GM21423 (cell line): Measurements from ENCODE around the gene KCND2.
A peak's percentile ranks its signal among the peaks of the same experiment; 100 is the strongest.
"Not testable (repeated sequence)": the region's sequence is repeated elsewhere in the genome, so short reads cannot be mapped to it uniquely, and the experiment has no call there.

Source experiments
- ATAC-seq: cut with Tn5 transposase; IDR thresholded peaks from one replicate; pipeline ENCODE4 v1.9.1; 2021; ENCODE audit warnings: mild to moderate bottlenecking, moderate library complexity; ENCODE audit not compliant: unreplicated experiment

KCND2 gene

DNA sequence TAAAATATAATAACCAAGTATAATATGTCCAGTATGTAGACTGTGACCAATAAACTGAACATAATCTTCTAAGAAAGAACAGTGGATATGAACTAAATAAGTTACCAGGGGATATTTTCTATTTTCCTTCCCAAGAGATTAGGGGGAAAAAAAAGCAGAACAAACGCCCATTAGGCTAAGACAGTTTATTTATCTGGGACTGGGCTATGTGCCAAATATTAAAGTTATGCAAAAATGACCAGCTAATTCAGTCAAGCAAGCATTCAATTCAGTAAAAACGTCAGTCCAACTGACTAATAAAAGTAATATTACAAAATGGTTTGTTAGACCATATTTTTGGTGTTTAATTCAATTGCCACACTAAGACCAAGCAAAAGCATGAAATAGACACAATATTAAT is 462.8 kb downstream of the KCND2 start:
- ATAC-seq: no peak

DNA sequence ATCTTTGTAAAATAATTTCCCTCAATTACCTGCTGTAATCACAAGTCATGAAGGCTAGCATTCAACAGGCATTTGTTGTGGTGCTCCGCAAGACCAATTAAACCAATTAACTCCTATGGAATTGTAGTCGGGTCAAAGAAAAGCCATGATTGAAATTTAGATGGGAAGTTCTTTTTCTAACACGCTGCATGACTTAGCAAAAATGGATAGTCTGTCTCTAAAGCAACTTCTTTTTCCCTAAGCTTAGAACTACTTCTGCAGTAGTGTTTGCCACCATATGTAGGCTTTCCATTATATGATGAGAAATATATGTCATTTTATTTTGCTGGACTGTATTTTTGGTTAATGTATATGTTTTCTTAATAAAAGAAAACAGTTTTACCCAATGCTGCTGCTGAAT is 465.8 kb downstream of the KCND2 start:
- no peak for ATAC-seq

DNA sequence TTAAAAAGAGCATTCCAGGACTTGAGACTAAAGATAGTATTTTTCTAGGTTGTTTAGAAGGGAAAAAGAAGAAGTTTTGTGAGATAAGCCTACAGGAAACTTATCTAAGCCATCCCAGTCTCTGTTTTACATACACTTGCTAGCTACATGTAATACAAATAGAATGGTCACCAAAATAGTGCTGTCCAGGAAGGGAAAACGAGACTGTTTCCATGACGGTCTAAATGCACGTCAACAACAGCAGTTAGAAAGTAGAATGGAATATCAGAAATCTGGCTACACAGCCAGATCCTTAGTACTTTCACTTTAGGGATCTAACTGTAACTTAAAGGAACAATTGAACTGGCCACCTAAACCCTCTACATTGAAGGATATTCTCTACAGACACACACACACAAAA is 467.4 kb downstream of the KCND2 start:
- no peak for ATAC-seq

DNA sequence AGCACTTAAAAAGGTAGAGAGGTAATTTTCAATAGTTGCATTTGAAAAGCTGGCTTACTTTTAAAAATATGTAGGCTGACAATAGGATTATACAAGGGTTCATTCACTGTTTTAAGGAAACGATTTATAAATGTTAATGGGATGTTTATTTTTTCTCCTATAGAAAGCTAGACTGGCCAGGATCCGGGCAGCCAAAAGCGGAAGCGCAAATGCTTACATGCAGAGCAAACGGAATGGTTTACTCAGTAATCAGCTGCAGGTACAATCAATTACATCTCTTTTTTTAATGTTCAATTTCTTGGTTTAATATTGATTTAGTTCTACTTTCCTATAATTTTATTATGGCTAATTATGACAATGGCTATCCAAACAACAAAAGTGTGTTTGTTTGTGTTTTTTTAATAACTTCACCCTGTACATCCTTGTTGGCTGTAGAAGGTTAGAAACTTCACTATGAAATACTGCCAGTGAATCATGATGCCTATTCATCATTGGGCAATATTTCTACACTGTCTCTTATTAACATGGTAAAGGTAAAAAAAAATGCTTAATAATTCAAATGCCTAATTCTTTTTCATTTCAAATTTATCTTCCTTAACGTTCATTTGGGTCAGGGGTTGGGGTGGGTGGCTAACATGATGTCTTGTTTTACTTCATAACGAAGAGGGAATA is 468.5 kb downstream of the KCND2 start:
- no peak for ATAC-seq

DNA sequence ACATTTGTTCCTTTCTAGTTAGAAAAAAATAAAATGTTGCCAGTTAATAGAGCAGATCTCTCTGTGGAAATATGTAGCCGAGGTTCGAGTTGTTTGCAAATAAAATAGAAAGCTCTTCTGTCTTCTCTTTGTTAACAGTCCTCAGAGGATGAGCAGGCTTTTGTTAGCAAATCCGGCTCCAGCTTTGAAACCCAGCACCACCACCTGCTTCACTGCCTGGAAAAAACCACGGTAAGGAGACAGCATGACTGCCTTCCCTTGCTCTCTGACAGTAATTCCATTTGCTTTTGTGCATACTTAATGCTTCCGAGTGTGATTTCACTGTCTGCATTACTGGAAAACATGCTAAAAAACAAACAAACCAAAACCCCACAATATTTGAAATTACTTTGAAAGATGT is 469.4 kb downstream of the KCND2 start:
- ATAC-seq: no peak

DNA sequence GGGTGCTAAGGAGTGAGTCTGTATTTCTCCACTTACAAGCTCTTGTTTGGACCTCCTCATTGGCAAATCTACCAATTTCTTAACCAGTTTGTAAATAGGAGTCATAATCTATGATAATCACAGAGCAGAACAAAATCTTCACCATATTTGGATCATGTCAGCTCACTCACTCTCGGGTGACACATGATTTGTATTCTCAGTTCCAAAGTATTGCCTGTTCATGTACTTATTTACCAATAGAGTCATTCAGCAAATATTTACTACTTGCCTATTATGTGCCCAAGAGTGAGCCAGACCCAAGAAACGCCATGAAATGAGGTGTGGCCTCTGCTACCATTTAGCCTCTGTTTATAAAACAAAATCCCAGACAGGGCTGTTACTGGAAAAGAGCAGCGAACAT is 470.2 kb downstream of the KCND2 start:
- no peak for ATAC-seq

DNA sequence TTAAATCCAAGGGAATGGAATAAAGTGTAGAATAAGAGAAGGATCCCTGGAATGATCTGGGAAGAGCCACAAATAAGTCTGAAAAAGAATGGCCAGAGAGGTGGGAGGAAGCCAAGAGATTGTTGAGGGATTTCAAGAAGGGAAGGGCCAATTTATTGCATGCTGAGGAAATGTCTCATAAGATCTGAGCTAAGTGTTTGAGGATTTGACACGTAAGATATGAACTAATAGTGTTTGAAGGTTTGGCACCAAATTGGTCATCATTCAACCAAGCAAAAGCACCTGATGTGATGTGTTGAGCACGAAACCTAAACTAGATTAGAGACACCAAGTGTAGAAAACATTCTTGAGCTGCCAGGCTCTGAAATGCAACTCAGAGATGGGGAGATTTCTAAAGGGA is 487.1 kb downstream of the KCND2 start:
- ATAC-seq: no peak

DNA sequence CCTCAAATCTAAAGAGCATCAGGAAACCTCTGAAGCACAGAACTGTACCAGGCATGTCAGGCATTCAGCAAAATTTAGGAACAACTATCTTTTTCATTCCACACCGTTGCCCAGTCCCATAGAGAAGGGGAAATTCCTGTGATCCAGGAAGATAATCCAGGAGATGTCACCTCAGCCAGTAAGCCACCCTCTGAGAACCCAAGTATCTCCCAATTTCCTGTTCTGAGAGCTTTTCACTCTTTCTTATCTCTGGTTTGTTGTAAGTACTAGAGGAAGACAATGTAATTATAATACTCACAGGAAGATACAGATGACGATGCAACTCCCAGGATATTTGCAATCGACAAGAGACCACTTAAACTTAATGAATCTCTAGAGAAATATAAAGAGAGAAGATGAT is 487.9 kb downstream of the KCND2 start:
- ATAC-seq: no peak

DNA sequence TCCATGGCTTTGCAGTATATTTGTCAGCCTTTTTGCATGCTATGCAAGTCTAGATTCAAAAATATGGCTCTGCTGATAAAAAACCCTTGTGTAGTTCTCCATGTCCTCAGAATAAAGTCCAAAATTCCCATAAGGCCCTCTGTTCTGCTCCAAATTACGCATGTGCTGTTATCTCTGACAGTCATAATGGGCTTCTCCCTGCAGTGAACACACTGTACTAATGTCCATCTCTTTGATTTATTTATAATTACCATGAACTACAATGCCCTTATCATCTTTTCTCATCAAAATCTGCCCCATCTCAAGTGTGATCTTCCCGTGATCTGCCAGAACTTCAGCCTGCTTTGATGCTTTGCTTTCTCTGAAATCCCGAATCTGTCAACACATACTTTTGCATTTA is 497.2 kb downstream of the KCND2 start:
- no peak for ATAC-seq

DNA sequence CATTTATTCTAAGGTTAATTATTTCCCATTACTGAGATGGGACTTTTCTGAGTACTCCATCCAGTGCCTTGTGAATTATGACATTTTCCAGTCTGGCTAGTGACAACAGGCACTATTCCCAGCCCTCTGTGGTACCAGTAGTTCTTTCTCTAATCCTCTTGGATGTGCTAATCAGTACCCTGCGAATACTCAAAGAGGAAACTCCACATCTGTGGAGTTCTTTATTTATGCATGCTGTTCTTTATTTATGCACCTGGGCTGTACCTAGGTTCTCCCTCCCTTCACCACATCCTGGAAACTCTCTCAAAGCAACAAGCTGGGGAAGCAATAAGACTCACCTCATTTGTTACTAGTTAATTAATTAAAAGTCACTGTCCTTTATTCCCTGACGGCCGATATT is 501.5 kb downstream of the KCND2 start:
- ATAC-seq: no peak

DNA sequence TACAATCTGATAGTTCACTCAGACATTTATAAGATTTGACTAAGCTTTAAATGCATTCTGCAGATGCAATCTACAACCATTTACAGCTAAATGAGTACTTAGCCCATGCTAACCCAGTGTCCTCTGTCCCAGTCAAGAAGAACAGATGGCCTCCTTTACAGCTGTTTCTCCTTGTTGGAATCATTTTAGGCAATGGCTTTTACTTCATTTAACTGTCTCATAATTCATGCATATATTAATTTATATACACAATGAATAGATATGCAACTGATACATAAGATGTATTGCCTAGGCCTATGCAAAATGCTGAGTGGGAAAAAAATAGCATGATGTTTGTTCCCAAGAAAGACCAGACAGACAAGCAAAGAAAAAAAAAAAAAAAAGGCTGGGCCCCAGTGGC is 502.8 kb downstream of the KCND2 start:
- no peak for ATAC-seq

DNA sequence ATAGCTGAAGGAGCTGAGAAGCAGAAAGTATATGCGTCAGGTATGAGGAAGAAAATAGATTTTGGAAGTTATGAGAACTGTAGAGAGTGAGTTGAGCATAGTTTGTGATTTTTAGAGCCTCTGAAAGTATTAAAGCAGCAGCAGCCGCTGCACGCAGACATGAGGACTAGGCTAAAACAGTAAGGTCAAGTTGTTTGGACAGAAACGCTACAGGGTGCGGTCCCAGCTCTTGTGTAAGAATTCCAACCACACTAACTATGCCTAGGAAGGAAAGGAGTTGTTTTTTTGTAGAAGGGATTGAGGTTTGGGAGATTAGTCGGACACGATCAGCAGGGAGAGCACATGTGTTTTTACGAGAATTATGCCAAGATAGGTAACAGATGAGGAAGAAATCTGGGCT is 506.1 kb downstream of the KCND2 start:
- ATAC-seq: not testable (repeated sequence)

DNA sequence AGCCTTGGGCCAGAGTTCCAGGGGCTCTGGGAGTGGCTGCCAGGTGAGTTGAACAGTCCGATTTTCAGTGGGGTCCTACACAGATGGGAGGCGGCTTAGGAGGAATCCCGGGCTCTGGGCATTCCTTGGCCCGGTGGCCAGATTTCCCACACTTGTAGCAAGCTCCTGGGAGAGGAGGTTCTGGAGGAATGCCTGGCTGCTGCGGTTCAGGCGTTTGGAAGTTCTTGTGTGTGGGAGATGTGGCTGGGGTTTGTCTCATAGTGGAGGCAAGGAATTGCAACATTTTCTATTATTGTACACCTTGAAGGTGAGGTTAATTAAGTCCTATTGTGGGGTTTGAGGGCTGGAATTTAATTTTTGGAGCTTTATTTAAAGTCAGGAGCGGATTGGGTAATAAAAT is 507.5 kb downstream of the KCND2 start:
- ATAC-seq: not testable (repeated sequence)

DNA sequence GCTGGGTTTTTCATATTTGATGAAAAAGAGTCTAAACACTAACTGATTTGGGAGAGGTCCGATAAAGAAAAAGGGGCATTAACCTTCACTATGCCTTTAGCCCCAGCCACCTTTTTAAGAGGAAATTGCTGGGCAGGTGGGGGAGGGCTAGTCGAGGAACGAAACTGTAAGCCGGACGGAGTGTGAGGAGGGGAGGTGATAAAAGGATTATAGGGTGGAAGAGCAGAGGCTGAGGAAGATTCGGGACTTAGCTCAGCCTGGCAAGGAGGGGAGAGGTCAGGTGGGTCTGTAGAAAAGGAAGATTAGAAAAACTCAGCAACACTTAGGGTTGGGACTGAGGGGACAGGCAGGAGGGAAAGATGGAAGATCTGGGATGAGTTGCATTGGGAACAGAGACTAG is 508.0 kb downstream of the KCND2 start:
- no peak for ATAC-seq

DNA sequence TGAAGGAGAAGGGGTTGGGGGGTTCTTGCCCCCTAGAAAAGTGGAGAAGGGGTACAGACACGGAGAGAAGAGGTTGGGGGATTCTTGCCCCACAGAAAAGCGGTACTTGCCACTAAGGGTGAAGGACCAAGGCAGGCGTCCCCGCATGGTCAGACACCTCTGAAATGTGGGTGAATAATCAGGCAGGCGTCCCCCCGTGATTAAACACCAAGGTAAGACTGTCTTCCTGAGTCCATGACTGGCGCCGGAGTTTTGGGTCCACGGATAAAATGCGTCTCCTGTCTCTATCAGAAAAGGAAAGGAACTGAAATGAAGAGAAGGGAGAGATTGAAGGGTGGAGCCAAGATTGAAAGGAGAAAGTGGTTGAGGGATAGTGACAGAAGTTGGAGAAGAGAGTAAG is 508.9 kb downstream of the KCND2 start:
- not testable (repeated sequence) for ATAC-seq

DNA sequence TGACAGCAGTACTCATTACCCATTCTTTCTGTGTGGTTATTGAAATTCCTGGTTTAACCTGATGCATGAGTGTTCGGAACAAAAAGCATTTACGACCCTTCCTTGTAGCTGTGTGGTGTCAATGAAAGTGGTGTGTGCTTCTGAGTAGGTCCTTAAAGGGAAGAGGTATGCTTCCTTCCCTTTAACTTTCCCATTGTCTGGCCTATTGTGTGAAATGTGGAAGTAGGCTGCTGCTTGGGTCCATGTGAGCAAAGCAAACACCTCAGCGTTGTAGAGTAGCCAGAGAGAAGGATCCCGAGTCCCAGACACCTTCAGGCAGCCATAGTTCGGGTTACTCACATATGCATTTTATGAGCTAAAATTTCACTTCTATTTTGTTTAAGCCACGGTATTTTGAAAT is 510.3 kb downstream of the KCND2 start:
- no peak for ATAC-seq

DNA sequence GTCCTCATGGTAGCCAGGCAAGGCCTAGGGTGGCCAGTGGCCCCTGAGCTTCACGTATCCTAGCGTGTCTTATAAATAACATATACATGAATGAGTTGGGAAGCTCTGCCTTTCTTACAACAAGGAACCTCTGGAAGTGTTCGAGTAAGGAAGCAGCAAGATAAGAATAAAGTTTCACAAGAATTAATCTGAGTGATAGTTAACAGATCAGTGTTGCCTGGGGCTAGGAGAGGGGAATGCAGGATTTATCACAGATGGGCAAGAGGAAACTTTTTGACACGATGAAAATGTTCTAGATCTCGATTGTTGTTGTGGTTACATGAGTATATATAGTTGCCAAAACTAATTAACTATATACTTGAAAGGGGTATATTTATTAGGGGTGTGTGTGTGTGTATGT is 510.7 kb downstream of the KCND2 start:
- ATAC-seq: no peak

DNA sequence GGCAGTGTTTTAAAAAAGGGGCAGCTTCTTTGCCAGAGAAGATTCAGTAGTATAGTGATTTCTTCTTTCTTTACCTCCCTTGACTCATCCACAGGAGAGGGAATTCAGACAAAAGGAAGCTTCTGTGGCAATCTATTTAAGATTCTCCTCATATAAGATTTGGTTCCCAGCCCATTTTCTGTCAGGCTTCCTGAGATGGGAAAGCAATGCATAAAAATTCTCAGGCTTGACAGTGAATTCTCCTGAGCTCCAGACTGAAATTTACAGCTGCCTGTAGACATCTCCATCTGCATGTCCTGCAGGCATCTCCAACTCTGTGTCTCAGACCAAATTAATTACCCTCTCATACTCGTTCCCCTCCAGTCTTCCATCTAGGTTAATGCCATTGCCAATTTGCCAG is 512.1 kb downstream of the KCND2 start:
- no peak for ATAC-seq

DNA sequence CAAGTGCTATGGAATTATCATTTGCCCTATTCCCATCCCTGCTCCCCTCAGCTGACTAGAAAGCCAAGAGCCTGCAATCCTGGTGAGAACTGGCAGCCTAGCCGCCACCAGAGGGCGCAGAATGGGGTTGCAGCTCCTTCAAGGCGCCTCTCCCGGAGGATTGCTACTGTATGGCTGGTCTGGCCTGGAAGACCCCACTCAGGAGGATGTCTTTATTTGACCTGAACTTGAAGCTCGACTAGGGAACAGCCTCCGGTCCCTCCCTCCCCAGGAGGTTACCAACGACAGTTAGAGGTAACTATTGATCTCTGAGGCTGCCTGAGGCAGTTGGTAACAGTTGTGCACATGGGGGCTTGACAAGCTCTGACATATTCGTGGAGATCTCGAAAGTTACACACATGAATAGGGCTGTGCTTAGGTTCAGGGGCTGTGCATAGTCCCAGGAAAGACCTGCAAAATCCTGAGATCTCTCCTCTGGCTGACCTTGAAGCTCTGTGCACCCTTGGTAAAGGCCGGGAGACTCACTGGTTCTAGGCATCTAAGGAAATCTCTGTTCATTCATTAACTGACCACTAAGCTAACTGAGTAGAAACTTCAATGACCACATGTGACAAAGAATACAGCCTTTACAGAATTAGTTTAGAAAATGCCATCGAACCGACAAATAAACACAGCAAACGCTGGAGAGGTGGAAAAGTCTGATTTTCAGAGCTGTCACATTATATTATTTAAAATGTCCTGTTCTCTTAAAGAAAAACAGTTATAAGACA is 519.3 kb downstream of the KCND2 start:
- ATAC-seq: peak; percentile 92

DNA sequence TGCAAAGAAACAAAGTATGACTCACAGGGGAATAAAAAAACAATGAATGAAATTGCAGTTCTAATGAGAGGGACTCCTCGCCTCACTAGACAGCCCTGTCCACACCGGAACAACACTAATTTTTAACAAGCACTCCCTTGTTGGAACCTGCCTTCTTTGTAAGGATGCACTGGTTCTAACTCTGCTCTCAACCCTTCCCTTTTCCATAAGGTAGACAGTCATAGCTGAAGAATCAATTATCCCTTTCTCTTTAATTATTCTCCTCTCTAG is 519.8 kb downstream of the KCND2 start:
- no peak for ATAC-seq

DNA sequence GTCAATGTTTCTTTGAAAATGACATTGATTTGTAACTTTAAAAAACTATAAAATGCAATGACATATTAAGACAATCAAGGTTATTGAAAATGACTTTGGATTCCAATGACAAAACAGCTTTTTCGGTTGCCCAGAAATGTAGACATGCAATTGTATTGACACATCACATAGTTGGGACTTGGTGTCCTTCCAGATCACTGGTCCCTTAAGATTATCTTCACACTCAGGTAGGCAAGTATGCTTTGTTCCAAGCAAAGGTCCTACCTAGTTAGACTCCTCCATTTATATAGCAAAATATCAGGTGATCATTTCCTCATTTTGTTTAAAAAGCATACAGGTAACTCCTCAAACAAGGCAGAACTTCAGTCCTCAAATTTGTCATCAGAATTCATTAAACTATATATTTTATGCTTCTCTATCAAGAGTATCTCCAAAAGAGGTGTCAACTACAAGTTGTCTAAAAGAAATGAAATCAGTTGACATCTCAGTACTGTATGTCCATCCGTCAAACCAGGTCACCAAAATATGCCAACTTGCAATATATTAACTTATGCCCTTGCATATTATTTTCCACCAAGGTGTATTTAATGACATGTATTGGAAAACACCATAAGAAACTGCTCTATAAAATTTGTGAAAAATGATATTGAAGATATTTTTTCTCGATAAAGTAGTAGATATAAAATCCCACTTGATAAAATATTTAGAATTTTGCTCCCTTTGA is 520.4 kb downstream of the KCND2 start:
- ATAC-seq: no peak

DNA sequence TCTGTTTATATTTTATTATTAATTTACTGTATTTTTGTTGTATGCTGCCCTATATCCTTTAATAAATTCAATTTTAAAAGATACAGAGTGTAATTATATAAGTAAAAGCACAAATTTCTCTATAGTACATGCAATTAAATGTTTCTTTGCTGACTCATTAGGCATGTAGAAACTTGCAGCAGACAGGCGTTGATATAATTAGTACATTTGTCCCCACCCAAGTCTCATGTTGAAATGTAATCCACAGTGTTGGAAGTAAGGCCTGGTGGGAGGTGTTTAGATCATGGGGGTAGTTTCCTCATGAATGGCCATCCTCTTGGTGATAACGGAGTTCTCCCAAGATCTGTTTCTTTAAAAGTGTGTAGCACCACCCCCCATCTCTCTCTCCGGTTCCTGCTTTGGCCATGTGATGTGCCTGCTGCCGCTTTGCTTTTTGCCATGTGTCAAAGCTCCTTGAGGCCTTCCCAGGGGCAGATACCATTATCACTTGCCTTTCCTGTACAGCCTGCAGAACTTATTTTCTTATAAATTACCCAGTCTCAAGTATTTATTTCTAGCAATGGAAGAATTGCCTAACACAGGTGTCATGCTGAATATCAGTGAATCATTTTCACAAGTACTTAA is 521.2 kb downstream of the KCND2 start:
- ATAC-seq: no peak
